GM10266 (cell line): Measurements from ENCODE around the gene NELFB.

Experiments
- DNase-seq: peaks from one replicate; pipeline ENCODE4 v3.0.0; 2012; ENCODE audit errors: extremely low spot score
- CTCF ChIP-seq: IDR thresholded peaks from 2 replicates; pipeline ENCODE4 v1.5.1; 2012; ENCODE audit warnings: mild to moderate bottlenecking, low read depth; ENCODE audit not compliant: control insufficient read depth, insufficient read depth; ENCODE audit errors: missing control alignments

NELFB gene

GRCh38 chr9:137262909-137263285 lies 7.8 kb downstream of the NELFB start:
- DNase-seq: no peak
- no peak for TF ChIP-seq CTCF

GRCh38 chr9:137263506-137263905 lies 8.4 kb downstream of the NELFB start:
- TF ChIP-seq CTCF: no peak
- DNase-seq: no peak

DNA sequence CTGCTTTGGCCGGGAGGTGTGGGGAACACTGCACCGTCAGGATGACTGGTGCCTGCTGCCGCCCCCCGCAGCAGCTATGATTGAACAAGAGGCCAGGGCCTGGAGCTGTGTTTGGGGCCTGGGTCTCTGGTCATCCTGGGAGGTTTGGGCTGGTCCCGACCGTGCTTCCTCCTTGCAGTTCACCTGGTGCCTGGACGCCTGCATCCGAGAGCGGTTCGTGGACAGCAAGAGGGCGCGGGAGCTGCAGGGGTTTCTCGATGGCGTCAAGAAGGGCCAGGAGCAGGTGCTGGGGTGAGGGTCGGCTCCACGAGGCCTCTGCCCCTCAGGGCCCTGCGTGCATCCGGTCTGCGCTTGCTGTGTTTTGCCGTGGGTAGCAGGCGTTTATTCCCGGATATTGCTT lies 8.9 kb downstream of the NELFB start:
- DNase-seq: no peak
- no peak for TF ChIP-seq CTCF

- DNase-seq: no peak
- TF ChIP-seq CTCF: no peak
These were observed 10.5 kb downstream of the NELFB start for GRCh38 chr9:137265496-137266161.

- no peak for TF ChIP-seq CTCF
- DNase-seq: no peak
These were observed 11.0 kb downstream of the NELFB start for GRCh38 chr9:137266162-137266527.

DNA sequence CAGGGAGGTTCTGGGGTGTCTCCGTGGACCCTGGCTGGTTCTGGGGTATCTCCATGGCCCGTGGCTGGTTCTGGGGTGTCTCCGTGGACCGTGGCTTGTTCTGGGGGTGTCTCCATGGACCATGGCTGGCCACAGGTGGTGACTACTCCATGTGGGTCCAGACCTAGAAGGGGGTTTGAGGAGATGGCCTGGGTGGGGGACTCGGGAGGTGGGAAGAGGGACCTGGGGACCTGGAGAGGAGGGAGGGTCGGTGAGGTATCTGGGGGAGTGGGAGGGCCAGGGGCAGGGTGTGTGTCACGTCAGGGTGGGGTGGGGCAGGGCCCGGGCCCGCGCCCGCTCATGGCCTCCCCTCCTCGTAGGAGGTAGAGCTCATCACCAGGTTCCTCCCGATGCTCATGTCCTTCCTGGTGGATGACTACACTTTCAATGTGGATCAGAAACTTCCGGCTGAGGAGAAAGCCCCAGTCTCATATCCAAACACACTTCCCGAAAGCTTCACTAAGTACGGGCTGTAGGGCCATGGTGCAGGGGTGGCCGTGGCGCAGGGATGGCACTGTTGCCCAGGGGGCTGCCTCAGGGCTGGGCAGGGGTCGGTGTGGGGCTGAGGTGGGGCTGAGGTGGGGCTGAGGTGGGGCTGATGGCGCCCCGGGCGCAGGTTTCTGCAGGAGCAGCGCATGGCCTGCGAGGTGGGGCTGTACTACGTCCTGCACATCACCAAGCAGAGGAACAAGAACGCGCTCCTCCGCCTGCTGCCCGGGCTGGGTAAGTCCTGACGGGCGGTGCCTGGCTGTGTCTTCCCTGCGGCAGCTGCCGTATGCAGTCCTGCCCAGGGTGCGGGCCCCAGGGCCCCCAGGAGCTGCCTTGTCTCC lies 11.7 kb downstream of the NELFB start:
- no peak for DNase-seq
- TF ChIP-seq CTCF: no peak

GRCh38 chr9:137267933-137268355 lies 12.8 kb downstream of the NELFB start:
- DNase-seq: no peak
- TF ChIP-seq CTCF: no peak
